AG10803 (cell line): ENCODE data around the gene CDCA4.
A peak's percentile ranks its signal among the peaks of the same experiment; 100 is the strongest.

Source experiments
- DNase-seq: peaks from one replicate; pipeline ENCODE4 v3.0.0; 2010; ENCODE audit warnings: low read depth
- H3K4me3 ChIP-seq: 2 replicates; pipeline ENCODE4 v1.5.1; 2011; ENCODE audit warnings: mild to moderate bottlenecking, low read length, control low read depth
- TF ChIP-seq, protein P1 (sequence below): conservative IDR thresholded peaks from 2 replicates; pipeline ENCODE4 v1.5.1; 2011; ENCODE audit warnings: mild to moderate bottlenecking, low read length, control low read depth, inconsistent platforms

Gene CDCA4

GRCh38 chr14:105049753-105050550 lies 29.1 kb upstream of the CDCA4 start:
- H3K4me3 ChIP-seq, result no peak overlapping the region
- DNase-seq, result no peak
- TF ChIP-seq, protein P1, sequence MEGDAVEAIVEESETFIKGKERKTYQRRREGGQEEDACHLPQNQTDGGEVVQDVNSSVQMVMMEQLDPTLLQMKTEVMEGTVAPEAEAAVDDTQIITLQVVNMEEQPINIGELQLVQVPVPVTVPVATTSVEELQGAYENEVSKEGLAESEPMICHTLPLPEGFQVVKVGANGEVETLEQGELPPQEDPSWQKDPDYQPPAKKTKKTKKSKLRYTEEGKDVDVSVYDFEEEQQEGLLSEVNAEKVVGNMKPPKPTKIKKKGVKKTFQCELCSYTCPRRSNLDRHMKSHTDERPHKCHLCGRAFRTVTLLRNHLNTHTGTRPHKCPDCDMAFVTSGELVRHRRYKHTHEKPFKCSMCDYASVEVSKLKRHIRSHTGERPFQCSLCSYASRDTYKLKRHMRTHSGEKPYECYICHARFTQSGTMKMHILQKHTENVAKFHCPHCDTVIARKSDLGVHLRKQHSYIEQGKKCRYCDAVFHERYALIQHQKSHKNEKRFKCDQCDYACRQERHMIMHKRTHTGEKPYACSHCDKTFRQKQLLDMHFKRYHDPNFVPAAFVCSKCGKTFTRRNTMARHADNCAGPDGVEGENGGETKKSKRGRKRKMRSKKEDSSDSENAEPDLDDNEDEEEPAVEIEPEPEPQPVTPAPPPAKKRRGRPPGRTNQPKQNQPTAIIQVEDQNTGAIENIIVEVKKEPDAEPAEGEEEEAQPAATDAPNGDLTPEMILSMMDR, result no peak

- no peak overlapping the region for H3K4me3 ChIP-seq
- TF ChIP-seq, protein P1, result no peak
- no peak for DNase-seq
Observed at GRCh38 chr14:105047283-105048016, 26.6 kb upstream of the CDCA4 start.

DNA sequence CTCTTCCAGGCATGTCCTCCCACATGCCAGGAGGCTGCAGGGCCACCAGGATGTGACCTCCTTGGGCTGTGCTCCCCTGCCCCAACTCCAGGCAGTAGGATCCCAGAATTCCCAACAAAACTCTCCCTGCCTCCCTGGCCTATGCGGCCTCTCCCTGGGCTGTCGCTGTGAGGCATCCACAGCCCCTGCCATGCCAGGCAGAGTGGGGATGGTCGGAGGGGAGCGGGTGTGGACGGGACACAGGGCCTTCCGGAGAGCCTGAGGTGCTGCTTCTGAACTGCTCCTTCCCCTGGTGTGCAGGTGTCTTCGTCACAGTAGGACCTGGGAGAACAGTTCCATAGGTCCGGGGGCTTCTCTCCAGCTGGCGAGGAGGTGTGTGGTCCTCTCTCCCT lies 26.0 kb upstream of the CDCA4 start:
- DNase-seq, result no peak
- no peak overlapping the region for H3K4me3 ChIP-seq
- TF ChIP-seq, protein P1, result no peak

DNA sequence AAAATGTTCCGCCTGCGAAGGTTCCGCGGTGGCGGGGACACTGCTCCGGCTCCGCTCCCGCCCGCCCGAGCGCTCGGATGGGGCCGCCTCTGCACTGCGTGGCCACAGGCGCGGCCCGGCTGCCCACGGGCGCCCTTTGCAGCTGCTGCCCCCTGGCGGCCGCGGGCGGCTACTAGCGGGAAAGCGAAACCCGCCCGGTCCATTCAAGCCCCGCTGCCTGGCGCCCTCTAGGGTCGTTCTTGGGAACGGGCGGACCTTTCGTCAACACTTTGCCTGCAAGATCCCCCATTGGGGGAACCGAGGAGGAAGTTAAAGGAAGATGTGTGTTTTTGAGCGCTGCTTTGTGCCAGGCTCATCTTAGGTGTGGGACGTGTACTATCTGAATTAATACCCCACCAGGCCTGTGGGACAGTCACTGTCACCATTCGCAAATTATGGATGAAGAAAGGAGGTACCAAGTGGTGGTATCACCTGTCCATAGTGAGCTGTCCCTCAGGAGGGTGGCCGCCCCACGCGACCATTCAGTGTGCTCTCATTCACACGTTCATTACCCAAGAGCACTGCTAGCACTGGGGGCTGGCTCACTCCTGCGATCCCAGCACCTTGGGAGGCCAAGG lies 24.9 kb upstream of the CDCA4 start:
- peak overlapping the region; percentile 34; the same call in 1 of the 2 replicates for H3K4me3 ChIP-seq
- TF ChIP-seq, protein P1, result peak; percentile 86
- DNase-seq, result peak; percentile 67

- TF ChIP-seq, protein P1, result no peak
- no peak for DNase-seq
- no peak overlapping the region for H3K4me3 ChIP-seq
Observed at GRCh38 chr14:105043641-105044040, 22.8 kb upstream of the CDCA4 start.

- no peak overlapping the region for H3K4me3 ChIP-seq
- no peak for DNase-seq
Observed at GRCh38 chr14:105042813-105043212, 21.9 kb upstream of the CDCA4 start.

More at GRCh38 chr14:105042813-105043212, 21.9 kb upstream of the CDCA4 start:
- TF ChIP-seq, protein P1, result no peak
